ENCODE data around the gene TRMT2B.
"Not testable (repeated sequence)": the region's sequence is repeated elsewhere in the genome, so short reads cannot be mapped to it uniquely, and the experiment has no call there.

Gene TRMT2B, protein sequence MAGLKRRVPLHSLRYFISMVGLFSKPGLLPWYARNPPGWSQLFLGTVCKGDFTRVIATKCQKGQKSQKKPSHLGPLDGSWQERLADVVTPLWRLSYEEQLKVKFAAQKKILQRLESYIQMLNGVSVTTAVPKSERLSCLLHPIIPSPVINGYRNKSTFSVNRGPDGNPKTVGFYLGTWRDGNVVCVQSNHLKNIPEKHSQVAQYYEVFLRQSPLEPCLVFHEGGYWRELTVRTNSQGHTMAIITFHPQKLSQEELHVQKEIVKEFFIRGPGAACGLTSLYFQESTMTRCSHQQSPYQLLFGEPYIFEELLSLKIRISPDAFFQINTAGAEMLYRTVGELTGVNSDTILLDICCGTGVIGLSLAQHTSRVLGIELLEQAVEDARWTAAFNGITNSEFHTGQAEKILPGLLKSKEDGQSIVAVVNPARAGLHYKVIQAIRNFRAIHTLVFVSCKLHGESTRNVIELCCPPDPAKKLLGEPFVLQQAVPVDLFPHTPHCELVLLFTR

DNA sequence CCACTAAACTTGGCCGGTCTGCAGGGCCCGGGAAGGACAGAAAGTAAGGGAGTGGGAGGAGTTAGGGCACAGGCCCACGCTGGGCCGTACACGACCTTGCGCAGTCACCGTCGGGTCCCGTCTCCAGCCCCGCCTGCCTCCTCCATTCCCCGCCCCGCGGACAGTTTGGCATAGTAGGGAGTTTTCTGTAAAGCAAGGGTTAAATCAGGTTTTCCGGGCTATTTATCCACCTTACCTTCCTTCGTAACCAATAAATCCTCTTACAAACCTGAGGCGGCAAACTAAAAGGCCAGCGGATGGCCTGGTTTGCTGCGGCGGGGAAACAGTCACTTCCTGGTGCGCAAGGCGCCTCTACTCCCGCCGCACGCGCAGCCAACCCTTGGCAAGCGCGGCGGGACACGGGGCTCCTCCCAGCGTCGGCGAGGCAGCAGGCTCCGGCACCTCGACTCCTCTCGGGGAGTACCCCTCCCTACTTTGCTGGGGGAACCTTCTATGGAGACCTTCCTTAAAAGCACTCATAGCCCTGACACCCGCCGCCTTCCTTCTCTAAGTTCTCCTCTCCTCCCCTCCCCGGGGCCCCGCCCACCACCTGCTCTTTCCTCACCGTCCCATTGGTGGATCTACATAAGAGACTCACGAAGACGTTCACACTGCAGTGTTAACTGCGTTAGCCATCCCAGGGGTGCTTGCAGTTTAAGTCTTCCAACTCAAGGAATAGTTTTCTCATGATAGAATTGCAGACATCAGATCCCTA, at the start of gene TRMT2B:
TSS of gene TRMT2B (minus strand) at position 563 of the 754 bp plus-strand sequence. CDS start 9,822 bp downstream, outside the sequence.
- peak; percentile 42 for DNase-seq

DNA sequence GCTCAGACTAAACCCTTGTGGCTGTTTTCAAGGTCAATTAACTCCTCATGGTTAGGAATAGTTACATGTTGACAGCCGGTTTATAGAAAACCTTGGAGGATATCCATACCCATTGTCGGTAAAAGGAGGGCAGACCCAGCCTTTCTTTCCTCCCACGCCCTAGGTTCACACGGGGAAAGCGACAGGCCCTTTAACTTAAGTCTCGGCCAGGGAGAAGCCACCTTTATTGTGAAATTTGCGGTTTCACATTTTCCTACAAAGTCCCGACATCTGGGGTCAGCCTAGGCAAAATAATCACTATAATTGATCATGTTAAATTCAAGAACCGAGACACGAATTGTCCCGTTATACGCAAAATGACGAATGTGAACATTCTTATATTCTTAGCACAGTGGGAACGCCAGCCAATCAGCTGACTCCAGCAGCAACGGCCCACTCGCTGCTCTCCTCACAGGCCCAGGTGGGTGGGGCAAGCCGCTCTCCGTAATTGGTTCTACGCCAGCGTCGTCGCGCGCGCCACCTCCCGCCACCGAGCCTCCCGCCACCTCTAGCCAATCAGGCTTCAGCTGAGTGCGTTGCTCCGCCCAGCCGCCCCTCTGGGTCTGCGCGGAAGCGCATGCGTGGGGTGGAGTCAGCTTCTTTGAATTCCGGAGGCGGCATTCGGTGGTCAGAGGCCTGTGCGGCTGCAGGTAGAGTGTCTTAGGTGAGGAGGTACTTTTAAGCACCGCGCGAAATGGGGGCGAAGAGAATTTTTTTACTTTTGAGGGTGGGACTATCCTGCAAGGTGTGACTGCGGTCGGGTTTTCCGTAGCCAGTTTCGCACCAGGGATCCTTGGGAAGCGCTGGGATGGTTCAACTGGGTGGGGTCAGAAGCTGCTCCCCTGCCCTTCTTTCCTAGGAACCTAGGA, 45.9 kb upstream of the TRMT2B start, which contains the start of gene CENPI:
TSS of gene CENPI (plus strand) at position 659 of the 908 bp plus-strand sequence. CDS start 2,867 bp downstream, outside the sequence.
- DNase-seq, result peak; percentile 59

DNA sequence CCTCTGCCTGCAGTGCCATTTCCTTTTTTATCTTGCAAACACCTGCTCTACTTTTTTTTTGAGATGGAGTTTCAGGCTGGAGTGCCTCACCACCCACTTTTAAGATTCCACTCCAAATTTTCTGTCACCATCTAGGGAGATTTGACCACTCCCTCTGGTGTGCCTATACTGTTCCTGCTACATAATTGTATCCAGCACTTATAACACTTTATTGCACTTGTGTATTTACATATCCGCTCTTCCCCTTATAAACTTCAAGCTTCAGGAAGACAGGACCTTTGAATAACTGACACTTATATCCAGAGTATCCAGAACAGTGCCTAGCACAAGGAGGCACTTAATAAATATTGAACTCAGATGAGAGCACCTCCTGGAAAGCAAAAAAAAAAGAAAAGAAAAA, 39.9 kb upstream of the TRMT2B start:
- no peak for DNase-seq

DNA sequence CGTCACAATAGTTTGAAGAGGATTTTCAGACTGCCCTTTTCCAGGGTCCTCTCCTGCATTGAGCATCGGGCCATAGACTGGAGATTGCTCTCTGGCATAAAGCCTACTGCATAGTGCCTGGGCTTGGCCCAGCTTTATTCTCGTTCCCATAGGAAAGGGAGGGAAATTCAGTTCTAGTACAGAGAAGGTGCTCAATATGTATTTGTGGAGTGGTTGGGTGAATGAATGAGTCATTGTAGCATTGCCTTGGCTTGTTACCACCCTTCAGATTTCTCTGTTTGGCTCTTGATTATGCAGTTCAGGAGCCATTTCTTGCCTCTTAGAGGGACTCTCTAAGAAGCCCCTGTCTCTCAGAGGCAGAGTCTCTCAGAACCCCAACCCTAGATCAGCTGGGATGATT, 29.3 kb upstream of the TRMT2B start:
- no peak for DNase-seq

DNA sequence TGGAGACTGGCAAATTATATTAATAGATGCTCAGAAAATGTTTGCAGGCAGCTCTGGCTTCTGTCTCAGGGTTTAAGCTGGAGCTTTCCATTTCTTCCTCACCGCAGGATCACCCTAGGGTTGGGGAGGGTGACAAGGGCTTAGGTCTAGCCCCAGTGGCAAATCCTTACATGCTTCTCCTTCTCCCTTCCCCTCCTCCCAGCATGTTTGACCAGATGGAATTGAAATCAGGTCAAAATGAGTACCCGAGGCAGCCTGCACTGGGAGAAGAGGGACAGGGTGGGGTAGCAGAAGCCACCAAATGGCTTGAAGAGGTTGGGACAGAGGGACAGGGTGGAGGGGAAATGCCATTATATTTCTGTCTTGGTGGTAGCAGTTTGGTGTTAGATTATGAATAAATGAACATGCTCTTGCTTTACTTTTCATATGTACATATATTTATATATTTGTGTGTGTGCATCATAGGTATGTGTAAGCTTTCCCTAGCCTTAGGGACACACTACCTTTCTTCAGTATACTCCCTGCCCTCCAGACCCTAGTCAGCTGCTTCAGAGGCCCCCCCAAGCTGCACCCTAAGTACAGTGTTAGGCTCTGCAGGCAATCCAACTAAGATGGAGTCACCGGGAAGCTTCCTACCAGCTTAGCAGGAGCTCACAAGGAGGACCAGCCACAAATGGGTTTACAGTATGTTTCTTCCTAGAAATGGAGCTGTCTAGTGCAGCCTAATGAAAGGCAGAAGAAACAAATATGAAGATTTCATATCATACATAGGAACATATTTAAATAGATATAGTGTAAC, 28.6 kb upstream of the TRMT2B start:
- DNase-seq, result no peak

DNA sequence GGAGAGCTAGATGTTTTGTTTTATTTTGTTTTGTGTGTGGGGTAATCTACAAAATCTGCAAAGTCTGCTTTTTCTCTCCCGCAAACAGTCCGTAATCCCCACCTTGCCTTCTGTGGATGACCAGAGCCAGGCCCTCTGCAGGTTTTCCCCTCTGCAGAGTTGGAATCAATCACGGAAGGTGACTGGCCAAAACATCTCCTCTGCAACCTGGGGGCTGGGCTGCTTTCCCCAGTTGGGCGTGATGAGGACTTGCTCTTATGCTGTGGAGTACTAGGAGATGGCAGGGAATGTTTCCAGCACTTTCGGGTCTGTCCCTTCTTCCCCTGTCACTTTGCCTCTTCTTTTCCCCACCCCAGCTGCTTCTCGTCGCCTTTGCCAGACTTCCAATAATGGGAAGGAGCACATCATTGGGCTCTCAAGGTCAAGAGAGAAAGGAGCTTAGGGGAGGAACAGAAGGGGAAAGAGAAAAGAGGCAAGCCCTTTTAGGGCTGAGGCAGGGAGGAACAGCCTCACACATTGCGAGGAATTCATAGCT, 27.9 kb upstream of the TRMT2B start:
- no peak for DNase-seq

DNA sequence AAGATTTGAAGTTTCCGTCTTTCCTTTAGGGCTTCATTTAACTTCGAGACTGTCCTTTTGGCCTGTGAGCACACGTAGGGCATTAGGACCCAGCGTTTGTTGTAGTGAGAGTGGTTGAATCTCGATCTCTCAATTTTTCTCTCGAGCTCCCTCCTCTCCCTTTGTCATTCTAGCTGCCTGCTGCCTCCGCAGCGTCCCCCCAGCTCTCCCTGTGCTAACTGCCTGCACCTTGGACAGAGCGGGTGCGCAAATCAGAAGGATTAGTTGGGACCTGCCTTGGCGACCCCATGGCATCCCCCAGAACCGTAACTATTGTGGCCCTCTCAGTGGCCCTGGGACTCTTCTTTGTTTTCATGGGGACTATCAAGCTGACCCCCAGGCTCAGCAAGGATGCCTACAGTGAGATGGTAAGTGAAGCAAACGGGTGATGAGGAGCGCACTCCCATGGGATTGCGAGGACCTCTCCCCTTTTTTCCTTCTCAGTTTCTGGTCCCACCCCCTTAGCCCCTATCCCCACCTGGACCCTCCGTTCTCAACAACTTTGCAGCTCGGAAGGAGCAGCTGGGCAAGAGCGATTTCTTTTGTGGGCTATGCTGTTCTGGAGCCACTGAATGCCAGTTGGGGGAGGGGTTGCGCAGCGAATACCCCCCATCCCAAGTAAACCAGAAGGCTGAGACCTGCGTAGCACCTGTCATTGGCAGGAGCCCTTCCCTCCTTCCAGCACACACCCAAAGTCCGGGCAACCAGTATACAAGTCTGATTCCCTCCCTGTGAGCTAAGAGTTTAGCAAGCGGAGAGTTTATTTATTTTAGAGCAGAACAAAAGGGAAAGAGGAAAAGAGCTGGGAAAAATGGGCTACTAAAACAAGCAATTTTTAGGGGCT, 27.0 kb upstream of the TRMT2B start, which contains the start of gene TMEM35A:
TSS of gene TMEM35A (plus strand) at position 164 of the 883 bp plus-strand sequence. CDS start at position 288, 124 bp downstream.
- no peak for DNase-seq

DNA sequence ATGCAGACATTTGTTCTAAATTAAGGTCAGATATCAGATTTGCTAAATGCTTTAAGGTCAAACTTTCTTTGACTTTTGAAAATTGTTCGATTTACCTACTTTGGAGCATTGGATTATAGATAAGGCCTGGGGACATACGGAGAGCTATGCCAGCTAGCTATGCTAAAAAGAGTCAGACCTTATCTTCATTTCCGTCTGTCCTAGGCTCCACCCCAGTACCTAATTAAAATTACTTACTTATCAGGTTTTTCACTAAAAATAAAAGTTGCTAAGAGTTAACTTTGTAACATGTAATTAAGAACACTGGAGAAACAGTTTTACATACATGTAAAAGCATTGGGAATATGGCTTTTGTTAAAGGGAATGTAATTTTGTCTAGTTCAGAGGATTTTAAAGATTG, 19.7 kb upstream of the TRMT2B start:
- no peak for DNase-seq

DNA sequence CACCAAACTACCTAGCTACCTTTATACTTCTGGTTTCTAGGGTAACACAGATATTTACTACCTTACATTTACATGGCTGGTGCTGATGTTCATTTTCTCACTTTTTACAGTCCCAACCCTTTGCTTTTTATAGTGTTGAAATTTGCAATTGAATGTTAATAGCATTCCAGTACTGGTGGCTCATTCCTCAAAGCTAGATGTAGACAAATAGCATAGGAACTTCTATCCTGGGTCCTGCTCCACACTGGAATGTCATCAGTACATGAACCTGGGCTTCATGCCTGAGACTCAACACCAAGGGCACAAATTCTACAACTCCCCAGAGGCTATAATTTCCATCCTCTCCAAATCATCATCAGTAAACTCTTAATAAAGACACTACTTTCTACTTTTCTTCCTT, 10.3 kb upstream of the TRMT2B start:
- no peak for DNase-seq

DNA sequence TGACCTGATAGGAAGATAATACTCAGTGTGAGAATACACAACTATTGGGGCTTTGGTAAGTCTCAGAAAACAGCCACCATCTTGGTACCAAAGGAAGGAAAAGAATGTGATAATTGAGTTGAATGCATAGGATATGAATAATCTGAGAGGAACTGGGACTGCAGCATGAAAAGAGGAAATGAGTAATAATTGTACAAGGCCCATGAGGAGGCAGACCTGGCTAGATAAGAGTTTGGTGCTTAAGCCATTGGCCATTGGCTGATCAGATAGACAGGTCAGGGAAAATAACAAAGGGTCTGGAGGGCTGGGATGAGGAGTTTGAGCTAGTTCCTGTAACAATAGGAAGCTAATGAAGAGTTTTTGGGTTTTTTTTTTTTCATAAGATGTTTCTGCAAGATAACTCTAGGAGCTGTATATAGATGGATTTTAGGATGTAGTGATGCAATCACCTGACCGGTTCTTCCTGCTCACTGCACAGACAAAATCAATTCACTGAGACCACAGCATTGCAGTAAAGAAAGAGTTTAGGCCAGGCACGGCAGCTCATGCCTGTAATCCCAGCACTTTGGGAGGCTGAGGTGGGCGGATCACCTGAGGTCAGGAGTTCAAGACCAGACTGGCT, 5.3 kb upstream of the TRMT2B start:
- no peak for DNase-seq

DNA sequence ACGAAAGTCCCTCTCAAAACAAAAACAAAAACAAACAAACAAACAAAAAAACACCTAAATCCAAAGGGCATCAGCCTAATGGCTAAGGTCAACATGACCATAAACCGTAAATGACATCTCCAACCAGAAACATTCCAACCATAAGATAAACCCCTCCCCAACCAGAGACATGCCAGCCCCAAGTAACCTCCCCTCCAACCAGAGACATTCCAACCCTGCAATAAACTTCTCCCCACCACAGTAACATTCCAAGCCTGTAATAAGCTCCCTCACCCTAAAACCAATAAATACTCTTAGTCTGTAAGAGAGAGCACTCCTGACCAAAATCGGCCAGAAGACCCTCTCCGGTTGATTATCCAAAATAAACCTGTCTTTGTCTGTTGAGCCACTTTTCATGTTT, 4.6 kb upstream of the TRMT2B start:
- DNase-seq, result not testable (repeated sequence)

DNA sequence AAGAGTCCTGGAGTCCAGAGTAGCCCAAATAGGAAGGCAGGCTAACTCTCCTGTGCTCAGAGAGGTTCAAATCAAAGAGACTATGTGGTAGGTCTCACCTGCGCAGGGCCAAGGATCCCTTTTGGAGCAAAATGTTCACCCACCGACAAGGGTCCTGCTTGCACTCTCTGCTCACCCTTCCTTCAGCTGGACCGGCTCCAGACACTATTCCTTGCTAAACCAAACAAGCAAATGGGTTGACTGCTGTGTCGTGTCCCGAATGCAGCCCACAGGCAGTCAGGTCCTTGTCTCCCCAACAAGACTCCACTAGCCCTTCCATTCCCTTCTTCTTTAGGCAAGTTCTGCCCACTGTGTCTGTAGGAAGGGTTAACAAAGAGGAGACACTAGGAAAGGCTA, 760 bp downstream of the TRMT2B start:
- no peak for DNase-seq

DNA sequence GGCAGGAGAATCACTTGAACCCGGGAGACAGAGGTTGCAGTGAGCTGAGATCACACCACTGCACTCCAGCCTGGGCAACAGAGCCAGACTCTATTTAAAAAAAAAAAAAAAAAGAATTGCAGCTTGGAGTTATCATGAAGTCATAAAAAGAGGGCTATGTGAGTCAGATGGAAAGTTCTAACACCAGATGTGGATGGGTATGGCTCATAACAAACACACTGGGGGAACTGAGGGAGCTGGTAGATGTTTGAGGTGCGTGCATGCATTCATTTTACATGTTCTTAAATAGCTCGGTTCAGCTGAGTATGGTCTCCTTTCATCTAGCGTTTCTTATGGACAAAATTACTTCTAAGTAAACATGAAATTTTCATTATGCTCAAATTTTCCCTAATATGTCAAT, 11.7 kb downstream of the TRMT2B start:
- DNase-seq, result no peak

DNA sequence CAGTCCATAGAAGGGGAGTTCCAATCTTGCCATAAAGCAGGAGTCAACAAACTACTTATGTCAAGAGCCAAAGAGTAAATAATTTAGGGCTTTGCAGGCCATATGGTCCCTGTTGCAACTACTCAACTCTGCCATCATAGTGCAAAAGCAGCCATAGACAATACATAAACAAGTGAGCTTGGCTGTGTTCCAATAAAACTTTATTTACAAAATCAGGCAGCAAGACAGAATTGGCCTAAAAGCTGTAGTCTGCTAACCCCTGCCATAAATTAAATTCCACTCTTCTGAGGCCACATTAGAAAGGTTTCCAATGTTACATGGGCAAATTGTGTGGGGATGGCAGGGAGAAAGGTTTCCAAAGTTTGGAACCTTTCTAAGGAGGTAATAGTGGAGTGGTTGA, 14.7 kb downstream of the TRMT2B start:
- no peak for DNase-seq

DNA sequence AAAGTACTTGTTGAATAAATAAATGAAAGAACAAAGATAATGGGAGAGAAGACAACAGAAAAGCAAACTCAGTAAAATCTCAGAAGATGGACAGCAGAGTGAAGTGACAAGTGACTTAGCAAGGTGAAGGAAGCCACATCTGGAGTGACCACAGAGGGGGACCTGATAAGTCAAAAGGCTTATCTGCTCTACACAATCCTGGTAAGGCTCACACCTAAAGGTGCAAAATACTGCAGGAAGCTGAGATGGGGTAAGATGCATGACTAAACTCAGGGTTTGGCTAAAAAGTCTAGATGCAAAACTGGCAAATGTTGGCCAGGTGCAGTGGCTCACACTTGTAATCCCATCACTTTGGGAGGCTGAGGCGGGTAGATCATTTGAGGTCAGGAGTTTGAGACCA, 22.2 kb downstream of the TRMT2B start:
- DNase-seq, result no peak

DNA sequence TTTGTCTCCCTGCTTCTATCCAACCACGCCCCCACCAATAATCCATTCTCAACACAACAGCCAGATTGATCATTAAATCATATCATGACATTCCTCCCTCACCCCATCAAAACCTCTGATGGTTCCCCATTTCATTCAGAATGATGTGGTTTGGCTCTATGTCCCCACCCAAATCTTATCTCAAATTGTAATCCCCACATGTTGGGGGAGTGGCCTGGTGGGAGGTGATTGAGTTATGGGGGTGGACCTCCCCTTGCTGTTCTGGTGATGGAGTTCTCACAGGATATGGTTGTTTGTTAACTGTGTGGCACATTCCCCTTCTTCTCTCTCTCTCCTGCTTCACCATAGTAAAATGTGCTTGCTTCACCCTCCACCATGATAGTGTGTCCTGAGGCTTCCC, 23.3 kb downstream of the TRMT2B start:
- DNase-seq, result no peak

DNA sequence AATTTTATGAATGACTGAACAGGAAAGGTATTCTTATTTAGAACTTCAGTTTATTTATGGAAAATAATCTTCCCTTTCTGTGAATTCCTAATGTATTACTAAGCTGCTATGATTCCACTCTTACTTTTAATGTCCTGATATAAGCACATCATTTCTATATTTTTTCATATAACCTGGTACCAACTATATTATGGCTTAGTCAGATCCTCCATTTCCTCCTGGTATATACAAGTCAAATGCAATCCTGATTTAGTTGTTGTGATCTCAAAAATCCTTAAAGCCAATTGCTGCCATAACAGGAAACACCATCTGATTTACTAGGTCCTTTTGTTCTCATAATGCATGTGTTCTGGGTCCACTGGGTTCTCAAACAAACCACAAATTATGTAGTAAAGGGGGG, 26.8 kb downstream of the TRMT2B start:
- DNase-seq, result no peak

DNA sequence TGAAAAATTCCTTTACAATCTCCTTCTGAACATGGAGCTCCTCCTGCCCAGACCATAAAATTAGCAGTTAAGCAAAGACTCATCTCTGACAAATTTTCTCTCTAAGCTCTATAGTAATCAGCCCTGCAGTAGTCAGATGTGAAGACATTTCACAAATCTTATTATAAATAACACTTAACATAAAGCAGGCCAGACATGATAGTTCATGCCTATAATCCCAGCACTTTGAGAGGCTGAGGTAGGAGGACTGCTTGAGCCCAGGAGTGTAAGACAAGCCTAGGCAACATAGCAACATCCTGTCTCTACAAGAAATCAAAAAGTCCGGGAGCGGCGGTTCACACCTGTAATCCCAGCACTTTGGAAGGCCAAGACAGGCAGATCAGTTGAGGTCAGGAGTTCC, 29.9 kb downstream of the TRMT2B start:
- DNase-seq, result no peak

DNA sequence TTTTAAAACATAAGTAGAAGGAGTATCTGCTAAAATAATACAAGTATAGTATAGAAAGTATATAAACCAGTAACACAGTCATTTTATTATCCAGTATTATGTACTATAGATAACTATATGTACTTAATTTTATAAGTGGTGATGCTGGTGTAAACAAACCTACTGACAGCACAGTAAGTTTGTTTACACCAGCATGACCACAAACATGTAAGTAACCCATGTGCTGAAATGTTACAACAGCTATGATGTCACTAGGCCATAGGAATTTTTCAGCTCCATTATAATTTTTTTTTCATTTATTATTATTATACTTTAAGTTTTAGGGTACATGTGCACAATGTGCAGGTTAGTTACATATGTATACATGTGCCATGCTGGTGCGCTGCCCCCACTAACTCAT, 39.9 kb downstream of the TRMT2B start:
- DNase-seq, result not testable (repeated sequence)

DNA sequence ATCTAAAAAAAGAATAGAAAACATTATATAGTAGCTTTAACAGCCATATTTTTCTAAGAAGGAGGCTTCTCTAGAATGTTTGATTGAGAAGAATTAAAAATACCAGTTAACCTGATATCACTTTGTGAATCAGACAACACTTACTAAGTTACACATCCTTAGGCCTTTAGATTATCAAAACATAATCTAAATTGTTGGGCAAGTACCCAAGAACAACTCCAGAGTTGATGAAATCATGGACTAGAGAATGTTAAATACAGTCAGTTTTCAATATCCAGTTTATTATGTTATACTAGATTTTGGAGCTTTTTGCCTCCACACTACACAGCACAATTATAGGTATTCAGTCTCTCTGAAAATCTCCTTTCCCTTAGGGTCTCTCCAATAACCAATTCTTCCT, 42.8 kb downstream of the TRMT2B start:
- DNase-seq, result no peak

All from amniotic stem cell (primary cell).